ENCODE results near the gene GRB10.

DNA sequence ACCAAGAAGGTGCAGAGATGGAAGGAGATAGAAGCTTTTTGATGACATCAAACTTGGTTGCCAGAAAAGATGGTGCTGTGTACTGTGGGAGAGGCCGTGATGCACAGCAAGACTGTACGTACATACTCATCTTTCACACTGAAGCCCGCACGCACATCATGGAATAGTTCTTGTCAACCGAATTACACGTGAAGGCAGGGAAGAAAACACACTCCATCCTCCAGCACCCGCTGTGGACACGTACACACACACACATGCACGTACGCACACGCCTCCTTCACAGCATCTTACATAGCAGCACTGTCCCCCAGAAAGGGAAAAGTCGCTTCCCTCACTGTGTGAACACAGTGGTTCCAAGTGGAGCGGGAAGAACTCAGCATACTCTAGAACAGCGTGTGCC is 163.0 kb downstream of the GRB10 start:
- TF ChIP-seq, protein P1, sequence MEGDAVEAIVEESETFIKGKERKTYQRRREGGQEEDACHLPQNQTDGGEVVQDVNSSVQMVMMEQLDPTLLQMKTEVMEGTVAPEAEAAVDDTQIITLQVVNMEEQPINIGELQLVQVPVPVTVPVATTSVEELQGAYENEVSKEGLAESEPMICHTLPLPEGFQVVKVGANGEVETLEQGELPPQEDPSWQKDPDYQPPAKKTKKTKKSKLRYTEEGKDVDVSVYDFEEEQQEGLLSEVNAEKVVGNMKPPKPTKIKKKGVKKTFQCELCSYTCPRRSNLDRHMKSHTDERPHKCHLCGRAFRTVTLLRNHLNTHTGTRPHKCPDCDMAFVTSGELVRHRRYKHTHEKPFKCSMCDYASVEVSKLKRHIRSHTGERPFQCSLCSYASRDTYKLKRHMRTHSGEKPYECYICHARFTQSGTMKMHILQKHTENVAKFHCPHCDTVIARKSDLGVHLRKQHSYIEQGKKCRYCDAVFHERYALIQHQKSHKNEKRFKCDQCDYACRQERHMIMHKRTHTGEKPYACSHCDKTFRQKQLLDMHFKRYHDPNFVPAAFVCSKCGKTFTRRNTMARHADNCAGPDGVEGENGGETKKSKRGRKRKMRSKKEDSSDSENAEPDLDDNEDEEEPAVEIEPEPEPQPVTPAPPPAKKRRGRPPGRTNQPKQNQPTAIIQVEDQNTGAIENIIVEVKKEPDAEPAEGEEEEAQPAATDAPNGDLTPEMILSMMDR (conservative IDR thresholded peaks at IDR 0.05; ENCODE audit: low read depth in 2 of 2) = no peak
- TF ChIP-seq, protein P2, sequence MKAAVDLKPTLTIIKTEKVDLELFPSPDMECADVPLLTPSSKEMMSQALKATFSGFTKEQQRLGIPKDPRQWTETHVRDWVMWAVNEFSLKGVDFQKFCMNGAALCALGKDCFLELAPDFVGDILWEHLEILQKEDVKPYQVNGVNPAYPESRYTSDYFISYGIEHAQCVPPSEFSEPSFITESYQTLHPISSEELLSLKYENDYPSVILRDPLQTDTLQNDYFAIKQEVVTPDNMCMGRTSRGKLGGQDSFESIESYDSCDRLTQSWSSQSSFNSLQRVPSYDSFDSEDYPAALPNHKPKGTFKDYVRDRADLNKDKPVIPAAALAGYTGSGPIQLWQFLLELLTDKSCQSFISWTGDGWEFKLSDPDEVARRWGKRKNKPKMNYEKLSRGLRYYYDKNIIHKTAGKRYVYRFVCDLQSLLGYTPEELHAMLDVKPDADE (IDR thresholded peaks at IDR 0.05) = no peak
- TF ChIP-seq EZH2 (IDR thresholded peaks at IDR 0.05; ENCODE audit: low read depth, unreplicated experiment) (no peak), JUNB (IDR thresholded peaks at IDR 0.05; ENCODE audit: unreplicated experiment) (no peak), EZH2phosphoT487 (IDR thresholded peaks at IDR 0.05; ENCODE audit: unreplicated experiment) (no peak), ZNF114 (CRISPR knock-in tag; IDR thresholded peaks at IDR 0.05) (no peak)

All from GM23338 (cell line).